Stimulated activated CD8-positive, alpha-beta memory T cell treated with anti-CD3 and anti-CD28 coated beads, Interleukin-2, amount 100 ng/mL, for 48 hours (primary cell): ENCODE results near the gene MSI2.

Experiments
- DNase-seq, 2 donors: peaks; one replicate each; pipeline ENCODE4 v3.0.0-alpha.2; 2020; ENCODE audit warnings: low read depth in 2 of 2

The MSI2 gene

DNA sequence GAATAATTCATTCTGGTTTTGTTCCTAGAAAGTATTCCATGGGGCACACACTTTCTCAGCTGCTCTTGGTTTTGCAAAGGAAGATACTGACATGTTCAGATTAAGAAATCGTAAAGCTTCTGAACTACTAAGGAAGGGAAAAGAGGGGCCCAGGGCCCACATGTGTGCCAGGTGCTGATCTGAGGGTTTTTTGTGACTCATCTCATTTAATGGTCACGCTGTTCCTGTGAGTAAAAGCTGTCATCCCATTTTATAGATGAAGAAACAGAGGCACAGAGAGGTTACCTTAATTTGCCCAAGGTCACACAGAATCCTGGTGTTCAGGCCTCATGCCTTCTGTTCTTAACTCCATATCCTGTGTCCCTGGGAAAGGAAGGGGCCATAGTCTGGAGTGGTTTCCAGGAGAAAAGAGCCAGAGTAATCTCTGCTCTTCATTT, 113.2 kb downstream of the MSI2 start:
- no peak for DNase-seq

DNA sequence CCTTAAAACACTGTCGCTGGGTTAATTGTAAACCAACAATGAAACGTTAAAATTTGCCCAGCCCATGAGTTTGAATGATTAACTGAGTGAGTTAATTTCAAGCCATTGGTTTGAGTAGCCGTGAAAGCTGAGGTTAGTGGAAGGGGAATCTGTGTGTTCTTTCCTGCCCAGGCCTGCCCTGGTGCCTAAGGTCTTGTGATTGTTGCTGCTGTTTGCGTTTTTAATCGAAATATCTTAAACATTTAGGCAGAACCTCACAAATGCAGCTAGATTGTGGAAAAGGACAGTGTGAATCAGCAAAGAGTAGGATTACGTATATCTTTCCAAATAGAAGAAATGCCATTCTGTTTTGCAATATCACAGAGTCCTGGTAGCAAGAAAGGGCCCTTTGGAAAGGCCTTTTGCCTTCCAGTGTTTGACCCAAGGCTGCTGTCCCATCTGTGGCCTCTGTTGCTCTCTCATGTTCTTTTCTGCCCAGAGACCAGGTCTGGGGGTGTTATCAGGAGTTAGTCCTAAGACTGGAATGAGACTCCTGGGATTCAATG, 113.8 kb downstream of the MSI2 start:
- DNase-seq, result no peak

DNA sequence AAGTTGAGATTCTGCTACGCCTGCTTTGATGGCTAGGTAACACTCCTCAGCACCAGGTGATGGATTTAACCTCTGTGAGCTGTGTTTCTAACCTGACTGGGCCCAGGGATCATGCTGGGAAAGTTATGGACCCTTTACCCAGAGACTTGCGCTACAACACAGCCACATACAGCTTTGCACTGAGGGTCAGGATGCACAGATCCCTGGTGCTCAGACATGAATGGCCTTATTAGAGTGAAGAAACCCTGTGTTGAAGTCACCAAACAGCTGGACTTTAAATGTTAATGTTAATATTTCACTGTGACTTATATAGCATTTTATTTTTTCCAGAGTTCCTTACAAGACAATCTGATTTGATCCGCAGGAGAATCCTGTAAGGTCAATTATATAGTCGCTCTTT, 114.3 kb downstream of the MSI2 start:
- no peak for DNase-seq

DNA sequence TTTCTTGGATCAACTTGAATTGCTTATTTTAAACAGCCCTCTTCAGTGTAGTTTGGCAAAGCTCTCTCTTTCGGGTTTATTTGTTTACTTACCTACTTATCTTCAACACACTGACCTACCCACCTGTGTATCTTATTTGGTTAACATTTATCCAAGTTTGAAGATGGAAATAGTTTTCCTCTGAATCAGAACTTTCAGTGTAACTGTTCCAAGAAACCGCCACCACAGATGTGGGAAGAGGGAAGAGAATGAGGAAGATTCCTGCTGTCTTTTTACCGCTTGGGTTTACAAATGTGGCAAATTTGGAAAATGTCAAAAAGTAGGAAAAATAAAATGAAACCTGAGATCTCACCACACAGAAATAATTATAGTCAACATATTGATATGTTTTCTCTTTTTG, 115.8 kb downstream of the MSI2 start:
- DNase-seq, result no peak

DNA sequence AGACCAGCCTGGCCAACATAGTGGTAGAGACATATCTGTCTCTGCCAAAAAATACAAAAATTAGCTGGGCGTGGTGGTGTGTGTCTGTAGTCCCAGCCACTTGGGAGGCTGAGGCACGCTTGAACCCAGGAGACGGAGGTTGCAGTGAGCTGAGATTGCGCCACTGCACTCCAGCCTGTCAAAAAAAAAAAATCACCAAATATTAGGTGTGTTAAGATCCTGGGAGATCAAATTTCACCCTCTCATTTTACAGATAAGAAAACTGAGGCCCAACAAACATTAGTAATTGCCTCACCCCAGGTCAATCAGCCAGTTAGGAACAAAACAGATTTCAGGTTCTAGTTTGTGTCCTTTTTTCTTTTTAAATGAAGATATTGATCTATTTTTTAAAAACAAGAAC, 116.7 kb downstream of the MSI2 start:
- DNase-seq, result no peak

DNA sequence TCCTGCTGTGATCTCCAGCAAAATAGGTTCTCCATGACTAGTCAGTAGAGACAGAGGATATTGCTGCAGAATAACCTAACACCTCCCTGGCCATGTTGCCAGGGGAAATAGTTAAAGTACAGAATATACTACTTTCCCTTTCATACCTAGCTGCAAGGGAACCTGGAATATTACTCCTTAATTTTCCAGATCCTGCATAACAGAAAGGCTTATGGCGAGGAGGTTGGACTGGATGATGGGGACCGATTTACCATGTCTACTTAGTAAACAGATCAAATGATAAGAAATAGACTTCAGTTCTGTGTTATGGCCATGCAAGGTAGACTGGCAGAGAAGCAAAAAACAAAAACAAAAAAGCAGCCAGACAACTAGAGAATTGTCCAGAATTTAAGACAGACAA, 117.4 kb downstream of the MSI2 start:
- DNase-seq, result no peak

DNA sequence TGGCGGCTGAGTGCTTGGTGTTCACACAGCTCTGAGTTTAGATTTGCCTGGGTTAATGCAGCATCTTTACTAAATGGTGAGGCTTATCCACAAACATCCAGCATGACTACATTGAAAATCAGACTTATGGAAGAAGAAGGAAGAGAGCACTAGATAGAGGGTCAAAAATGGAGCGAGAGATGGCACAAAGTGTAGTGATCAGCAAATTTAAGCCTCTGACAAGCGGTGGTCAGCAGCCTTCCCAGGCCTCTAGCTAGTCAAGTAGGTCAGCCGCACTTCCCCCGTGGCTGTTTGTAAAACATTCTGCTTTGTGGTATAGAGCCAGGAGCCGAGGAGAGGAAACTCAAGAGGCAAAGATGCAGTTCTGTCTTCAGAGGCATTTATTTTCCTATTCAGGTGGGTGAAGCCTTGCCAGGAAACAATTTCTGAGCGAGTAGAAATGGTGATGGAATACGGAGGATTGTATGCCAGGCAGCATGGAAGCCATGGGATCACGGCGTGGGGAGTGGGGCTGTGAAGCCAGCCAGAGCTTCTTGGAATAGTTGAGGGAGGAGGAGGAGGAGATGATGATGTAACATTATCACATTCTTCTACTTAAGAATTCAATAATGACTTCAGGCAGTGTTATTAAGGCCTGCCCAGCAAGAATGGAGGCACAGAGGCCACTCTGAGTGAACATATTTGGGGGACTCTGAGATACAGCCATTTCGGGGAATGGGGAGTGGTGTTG, 118.9 kb downstream of the MSI2 start:
- no peak for DNase-seq

DNA sequence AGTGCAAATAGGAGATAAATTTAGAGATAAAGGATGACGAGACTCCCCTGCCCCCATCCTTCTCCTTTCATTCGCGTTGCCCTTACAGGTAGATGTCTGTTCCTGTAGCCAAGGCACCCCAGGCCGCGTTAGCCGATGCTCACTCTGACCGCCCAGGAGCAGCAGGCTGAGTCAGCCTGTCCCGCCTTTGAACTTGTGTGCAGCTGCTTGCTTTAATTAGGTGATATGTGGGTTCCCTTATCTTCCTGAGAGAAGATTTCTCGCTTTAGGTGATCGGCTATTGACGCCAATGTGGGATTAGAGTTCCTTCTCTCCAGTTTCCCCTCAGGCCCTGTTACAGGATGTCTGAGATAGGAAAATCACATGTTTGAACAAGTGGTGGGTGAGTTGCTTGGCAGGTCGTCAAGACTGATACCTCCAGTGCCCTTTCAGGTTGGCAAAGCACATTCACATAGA, 119.5 kb downstream of the MSI2 start:
- DNase-seq, result no peak

DNA sequence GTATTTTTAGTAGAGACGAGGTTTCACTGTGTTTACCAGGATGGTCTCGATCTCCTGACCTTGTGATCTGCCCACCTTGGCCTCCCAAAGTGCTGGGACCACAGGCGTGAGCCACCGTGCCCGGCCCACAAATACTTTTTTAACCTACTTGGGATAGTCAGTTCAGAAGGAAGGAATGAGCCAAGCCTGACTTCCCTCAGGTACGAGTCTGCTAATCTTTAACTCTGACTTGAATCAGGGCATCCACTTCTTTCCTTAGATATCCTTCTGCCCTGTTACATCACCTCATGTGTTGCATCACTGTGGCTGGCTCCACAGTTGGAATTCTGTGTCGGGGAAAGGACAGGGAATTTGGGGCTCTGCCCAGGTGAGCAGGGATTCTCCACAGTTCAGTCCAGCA, 120.8 kb downstream of the MSI2 start:
- DNase-seq, result no peak

DNA sequence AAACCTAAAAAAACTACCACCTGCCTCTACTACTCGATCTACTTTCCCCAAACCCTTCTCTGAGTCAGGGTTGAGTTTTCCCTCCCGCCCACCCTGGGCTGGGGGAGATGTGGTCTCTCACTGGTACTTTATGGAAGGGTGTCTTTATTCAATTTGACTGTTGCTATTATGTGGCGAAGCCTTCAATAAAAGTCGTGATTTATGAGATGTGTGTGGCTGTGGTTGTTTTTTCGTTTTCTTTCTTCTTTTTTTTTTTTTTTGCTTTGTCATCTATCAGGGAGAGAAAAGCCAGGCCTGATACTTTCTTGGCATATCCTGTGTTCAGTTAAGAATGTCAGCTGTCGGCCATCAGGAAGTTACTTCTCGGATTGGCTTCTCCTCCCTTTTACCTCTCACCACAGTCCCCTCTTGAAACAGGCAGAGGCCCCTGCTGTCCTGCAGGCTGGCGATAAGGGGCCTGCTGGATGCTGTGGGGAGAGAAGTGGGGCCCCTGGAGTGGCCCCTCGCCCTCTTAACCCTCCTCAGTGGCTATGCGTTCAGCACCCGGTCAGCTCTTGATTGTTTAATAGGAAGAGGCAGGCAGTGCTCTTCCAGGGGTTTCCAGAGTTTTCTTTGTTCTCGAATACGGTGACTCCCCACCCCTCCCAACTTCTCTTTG, 123.0 kb downstream of the MSI2 start:
- no peak for DNase-seq

DNA sequence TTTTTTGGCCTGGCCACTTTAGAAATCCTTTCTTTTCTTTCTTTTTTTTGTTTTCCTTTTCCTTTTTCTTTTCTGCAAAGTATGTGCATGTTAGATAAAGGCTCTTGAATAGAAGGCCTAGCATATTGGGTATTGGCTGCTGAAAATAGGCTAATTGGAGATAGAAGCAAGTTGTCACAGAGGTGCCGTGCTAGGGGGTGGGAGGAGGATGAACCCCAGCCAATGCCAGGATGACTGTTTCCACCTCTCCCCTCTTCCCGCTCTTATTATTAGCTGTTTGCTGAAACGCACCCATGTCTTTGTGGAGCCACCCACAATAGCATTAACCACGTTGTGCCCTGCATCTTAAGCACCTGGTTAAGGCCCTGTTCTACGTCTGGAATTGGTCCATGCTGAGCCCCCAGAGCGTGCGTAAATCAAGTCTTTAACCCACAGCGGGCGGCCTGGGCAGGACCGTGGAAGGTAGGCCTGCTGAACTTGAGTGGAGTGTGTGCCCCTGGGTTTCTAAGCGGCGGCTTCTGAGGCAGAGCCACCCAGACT, 123.6 kb downstream of the MSI2 start:
- DNase-seq, result no peak

DNA sequence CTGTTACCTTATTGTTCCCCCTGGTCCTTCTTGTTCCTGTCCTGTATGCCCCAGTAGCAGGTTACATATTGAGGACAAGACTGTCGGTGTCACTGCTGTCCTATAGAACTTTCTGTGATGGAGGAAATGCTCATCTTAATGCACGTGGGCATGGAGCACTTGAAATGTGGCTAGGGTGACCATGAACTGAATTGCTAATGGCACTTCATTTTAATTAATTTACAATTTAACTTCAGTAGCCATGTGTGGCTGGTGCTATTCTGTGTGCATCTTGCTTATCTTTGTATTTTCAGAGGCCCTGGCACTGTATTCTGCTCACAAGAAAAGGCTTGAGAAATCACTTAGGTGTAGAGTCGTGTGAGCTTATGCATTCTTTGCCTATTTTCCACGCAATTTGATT, 125.2 kb downstream of the MSI2 start:
- no peak for DNase-seq

DNA sequence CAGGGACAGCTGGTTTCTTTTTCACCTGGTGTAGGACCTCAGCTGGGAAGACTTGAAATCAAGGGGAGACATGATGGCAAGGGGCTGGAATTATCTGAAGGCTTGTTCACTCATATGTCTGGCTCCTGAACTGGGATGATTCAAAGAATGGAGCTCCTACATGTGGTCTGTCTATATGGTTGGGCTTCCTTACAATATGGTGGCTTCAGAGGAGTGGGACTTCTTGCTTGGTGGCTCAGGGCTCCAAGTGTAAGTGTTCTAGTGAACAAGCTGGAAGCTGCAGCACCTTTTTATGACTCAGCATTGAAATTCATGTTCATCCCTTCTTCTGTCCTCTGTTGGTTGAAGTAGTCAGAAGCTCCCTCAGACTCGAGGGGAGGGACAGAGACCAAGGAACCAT, 127.9 kb downstream of the MSI2 start:
- no peak for DNase-seq

DNA sequence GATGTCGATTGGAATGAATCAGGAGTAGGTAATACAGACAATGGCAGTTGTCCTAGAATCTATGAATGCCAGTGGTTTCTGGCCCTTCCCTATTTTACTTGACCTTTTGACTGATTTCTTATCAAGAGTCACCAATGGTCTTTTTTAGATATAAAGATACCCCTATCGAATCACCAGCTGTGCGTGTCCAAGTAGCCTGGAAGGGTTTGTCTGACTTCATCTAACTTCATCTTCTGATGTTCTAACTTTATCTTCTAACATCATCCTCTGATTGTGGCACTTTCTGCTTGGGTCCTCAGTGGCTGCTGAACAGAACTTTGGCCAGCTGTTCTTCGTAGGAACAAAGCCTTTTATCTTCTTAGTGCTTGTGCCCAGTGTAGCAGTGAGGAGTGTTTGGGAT, 129.7 kb downstream of the MSI2 start:
- no peak for DNase-seq

DNA sequence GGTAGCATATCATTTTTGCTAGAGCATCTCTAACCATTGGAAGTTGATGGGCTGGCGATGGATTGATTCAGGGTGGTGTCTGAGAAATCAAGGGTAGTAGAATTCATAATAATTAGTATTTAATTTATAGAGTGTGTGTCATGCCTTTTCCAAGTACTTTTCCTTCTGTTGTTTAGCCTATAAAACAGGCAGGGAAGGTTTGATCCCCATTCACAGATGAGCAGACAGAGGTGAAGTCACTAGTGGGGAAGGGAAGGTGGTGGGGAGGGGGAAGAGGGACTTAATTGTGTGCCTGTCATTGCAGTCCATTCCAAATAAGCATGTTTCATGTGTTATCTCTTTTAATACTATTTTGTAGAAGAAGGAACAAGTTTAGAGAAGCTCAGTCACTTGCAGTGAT, 131.3 kb downstream of the MSI2 start:
- no peak for DNase-seq

DNA sequence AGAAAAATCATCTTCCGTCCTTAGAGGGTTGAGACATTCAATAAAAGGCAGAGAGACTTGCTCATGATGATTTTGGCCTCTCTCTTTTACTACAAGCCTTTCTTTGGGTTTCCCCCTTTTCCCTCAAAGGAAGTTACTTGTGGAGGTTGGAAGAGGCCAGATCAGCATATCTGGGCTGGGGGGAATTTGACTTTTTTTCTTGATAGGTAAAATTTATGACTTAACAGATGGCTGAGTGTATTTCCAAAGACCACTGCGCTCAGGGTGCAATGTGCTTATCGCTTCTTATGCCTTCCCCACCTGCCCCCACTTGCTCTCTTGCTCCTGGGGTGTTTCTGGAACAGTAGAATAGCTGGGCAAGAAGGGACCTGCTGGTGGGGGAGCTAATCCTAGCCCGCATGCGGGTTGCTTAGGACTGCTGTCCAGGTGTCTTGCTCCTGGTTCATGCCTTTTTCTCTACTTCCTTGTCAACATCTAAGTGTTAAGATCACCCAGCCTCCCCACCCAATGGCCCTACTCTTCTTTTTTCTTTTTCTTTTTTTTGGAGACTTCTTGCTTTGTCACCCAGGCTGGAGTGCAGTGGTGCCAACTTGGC, 131.9 kb downstream of the MSI2 start:
- DNase-seq, result no peak

DNA sequence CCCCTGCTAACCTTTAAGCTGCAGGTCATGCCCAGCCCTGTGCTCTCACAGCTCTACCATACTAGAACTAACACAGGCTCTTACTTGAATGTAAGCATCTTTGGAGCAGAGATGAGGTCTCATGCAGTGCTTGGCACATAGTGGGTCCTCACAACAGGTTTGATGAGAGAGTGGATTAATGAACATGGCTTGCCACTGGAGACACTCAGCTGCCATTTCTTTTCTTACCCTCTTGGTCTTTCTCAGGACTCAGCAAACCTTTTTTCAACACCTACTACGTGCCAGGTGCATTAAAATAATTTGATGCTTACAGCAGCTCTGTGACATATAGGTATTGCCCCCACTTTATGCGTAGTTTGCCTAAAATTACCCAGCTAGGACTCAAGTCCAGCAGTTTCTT, 133.2 kb downstream of the MSI2 start:
- no peak for DNase-seq

DNA sequence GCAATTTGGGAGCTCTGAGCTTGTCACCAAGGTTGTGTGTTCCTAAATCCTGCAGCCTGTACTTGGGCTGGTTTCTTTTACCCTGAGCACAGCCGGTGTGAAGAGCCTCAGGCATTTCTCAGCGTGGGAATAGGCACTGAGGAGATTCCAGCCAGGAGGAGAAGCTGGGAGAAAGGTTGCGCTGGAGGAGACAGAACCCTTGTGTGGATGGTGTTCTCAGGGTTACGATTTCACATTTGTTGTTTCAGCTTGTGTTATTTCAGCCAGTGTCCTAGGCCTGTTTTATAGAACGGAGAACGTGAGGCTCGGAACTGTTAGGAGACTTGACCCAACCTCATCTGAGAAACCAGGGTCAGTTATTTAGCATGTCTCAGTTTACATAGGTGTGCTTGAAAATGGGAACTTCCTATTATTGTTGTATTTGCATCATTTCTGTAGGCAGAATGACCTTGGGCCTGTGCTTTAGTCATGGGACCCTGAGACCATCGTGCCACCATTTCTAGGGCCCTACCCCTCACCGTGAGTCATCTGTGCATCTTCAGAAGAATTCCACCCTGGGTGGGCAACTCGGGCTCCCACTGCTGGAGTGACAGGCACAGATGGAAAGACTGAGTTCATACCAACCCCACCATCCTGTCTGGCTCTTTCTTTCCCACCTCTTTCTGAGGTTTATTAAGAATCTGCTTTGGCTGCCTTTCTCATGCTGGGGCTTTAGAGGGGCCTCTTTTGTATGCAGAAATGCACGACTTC, 134.9 kb downstream of the MSI2 start:
- no peak for DNase-seq

DNA sequence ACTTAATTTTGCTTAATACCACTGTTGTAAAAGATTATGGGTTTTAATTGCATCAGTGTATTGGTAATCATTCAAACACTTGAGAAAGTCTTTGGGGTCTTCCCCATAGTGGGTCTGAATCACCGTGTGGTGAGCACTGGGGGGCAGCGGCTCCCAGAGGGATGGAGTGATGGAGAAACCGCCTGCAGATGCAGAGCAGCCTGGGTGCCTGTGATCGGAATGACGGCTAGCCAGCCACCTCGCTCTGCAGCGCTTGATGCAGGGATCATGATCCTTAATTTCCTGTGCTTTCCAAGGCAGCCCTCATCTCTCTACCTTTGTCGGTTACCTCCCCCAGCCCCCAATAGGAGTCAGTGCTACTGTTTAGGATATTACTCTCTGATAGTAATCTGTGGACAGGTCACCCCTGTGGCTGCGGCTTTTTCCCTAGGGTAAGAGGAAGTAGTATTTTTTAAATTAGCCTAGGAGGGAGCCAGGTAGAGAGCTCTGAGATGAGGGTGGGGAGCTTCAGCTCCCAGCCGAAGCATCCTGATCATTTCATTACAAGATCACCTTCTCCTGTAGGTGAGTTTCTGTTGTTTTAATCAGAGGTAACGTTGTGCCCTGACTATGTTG, 135.6 kb downstream of the MSI2 start:
- DNase-seq, result no peak

DNA sequence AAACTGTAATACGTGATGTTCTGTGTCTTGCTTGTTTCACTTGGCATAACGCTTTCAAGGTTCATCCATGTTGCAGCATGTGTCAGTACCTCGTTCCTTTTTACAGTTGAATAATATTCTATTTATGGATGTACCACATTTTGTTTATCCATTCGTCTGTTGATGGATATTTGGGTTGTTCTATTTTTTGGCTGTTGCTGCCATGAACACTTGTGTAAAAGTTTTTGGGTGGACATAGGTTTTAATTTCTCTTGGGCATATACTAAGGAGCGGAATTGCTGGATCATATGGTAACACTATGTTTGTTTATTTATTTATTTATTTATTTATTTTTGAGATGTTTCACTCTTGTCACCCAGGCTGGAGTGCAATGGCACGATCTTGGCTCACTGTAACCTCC, 137.0 kb downstream of the MSI2 start:
- no peak for DNase-seq

DNA sequence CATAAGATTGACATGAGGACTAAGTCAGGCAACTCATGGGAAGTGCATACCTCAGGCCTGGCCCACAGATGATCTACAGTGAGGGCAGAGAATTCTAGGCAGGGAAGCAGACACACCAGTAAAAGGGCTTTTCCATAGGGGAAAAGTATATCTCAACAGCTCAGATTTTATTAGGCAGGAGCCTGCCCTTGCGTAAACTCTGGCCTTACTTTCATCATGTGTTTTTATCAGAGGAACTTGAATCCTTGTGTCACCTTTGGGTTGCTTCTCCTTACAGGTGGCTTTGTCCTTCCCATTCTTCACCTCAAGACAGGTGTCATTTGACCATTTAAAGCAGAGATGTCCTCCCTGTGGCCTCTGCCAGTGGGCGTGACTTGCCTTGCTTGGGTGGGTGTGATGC, 138.1 kb downstream of the MSI2 start:
- DNase-seq, result no peak
